ENCODE data around the gene TTLL11. TPM values are rescaled to one million over a fixed set of nuclear protein-coding genes. Genes with fewer than 3 reads are reported as not detected.
A peak's percentile ranks its signal among the peaks of the same experiment; 100 is the strongest.

TTLL11 gene
- total and polyA plus RNA-seq, 2 of the 8 experiments (the other 6 are each of a cell fraction or from before 2014, with no cell fraction given), result 0.56 to 0.80 TPM

- ChIA-PET POLR2A (ENCODE audit: partially characterized antibody) (no interaction called here), CTCF (ENCODE audit: partially characterized antibody) (interaction anchor here (0.7 to 2.1 kb wide), 5 partner anchors 9 to 216 kb away, joined by 3 to 8 read pairs (median 4); no protein-coding TSS in a partner anchor)
- H3K27ac ChIP-seq (ENCODE audit: low read depth, low read length), result no peak overlapping the region
- FAIRE-seq, result no peak
- H3K79me2 ChIP-seq (ENCODE audit: control insufficient read depth in 1 of 2, insufficient read depth in 2 of 2, low read length in 2 of 2), result no peaks in the 10 kb centered on the region
- H2AFZ ChIP-seq (ENCODE audit: low read length), result no peak overlapping the region
- no peak overlapping the region for H4K5ac ChIP-seq (ENCODE audit: insufficient read length, low read depth, low read length)
- no peak overlapping the region for H4K91ac ChIP-seq (replicated peaks; ENCODE audit: insufficient read length, low read length)
- 9% methylated on average over 8 of the region's 8 CpGs; no CpG with 5 or more reads in 1 of the 2 experiments for WGBS, 2 experiments (ENCODE audit: extremely low coverage in 1 of 2, insufficient coverage in 1 of 2, insufficient read length in 1 of 2, insufficient replicate concordance in 2 of 2, low coverage in 1 of 2, low lambda C conversion rate in 2 of 2, missing lambda C conversion rate in 1 of 2)
- no peaks in the 10 kb centered on the region for H3K9me3 ChIP-seq (ENCODE audit: insufficient read depth in 2 of 2, low read depth in 1 of 2, low read length in 1 of 2)
- no peak overlapping the region for H3K4me3 ChIP-seq (ENCODE audit: extremely low read depth in 1 of 4, insufficient read depth in 2 of 4, low read depth in 3 of 4, low read length in 4 of 4)
- H3K36me3 ChIP-seq (ENCODE audit: control insufficient read depth in 2 of 4, insufficient read depth in 4 of 4, low read length in 3 of 4), result no peaks in the 10 kb centered on the region
- H3K4ac ChIP-seq (replicated peaks; ENCODE audit: insufficient read length, low read depth, low read length), result no peak overlapping the region
- H3K79me1 ChIP-seq (ENCODE audit: low read depth, low read length), result no peaks in the 10 kb centered on the region
- H3K23me2 ChIP-seq (ENCODE audit: low read depth, low read length), result no peaks in the 10 kb centered on the region
- H2BK12ac ChIP-seq (ENCODE audit: low read depth, low read length), result no peak overlapping the region
- H4K8ac ChIP-seq (ENCODE audit: extremely low read depth, insufficient read depth, low read length), result no peak overlapping the region
- no peak overlapping the region for H2BK120ac ChIP-seq (replicated peaks; ENCODE audit: low read depth, low read length)
- H2BK20ac ChIP-seq (ENCODE audit: low read length), result no peak overlapping the region
- H3K27me3 ChIP-seq (replicated peaks in 1 of 4; ENCODE audit: control insufficient read depth in 3 of 4, extremely low read depth in 1 of 4, insufficient read depth in 3 of 4, low read length in 3 of 4), result no peaks in the 10 kb centered on the region; a peak in 2 of 7 replicates
- no peak overlapping the region for H2BK15ac ChIP-seq (ENCODE audit: low read length)
- H2AK5ac ChIP-seq (ENCODE audit: low read depth, low read length), result no peak overlapping the region
- H3K14ac ChIP-seq (ENCODE audit: insufficient read length), result no peak overlapping the region
- H3K9ac ChIP-seq (replicated peaks in 1 of 4; ENCODE audit: extremely low read depth in 1 of 4, low read depth in 3 of 4, low read length in 3 of 4), result no peak overlapping the region
- no peaks in the 10 kb centered on the region for H4K20me1 ChIP-seq (replicated peaks in 1 of 2; ENCODE audit: control insufficient read depth in 1 of 2, insufficient read depth in 2 of 2, low read length in 2 of 2)
- H2BK5ac ChIP-seq (ENCODE audit: low read depth, low read length), result no peak overlapping the region
- DNase-seq (ENCODE audit: low read depth in 1 of 2, low spot score in 2 of 2), result peak in 1 of 2 experiments; percentile 27
- no peak overlapping the region for H3K56ac ChIP-seq (replicated peaks; ENCODE audit: insufficient read length, low read depth, low read length)
- H3K23ac ChIP-seq (ENCODE audit: insufficient read length), result no peak overlapping the region
- no peaks in the 10 kb centered on the region for H3K4me1 ChIP-seq (replicated peaks in 1 of 4; ENCODE audit: control insufficient read depth in 3 of 4, insufficient read depth in 4 of 4, low read length in 3 of 4)
- TF ChIP-seq RAD21 (IDR thresholded peaks at IDR 0.05 in 1 of 2, conservative IDR thresholded peaks at IDR 0.05 in 1 of 2; ENCODE audit: low read depth in 2 of 2, low read length in 2 of 2) (peak; percentile 84 to 88), TBP (IDR thresholded peaks at IDR 0.05; ENCODE audit: low read depth, low read length) (no peak), ZNF274 (IDR thresholded peaks at IDR 0.05; ENCODE audit: borderline replicate concordance, extremely low read depth, low read length) (no peak), CTCF (IDR thresholded peaks at IDR 0.05; ENCODE audit: control extremely low read depth in 1 of 3, insufficient read depth in 1 of 3, low read depth in 1 of 3, low read length in 3 of 3) (peak; percentile 20 to 76 (median 70))
- no peak overlapping the region for H3K18ac ChIP-seq (ENCODE audit: extremely low read depth, low read length)
- no peak overlapping the region for H3K4me2 ChIP-seq (ENCODE audit: insufficient read depth in 1 of 2, low read depth in 2 of 2, low read length in 2 of 2)
Observed at GRCh38 chr9:121992571-121993212, 100.4 kb downstream of the TTLL11 start.

Data from H1 (cell line).